HEK293 (cell line): ENCODE results near the gene ZNF229.
"Not testable (repeated sequence)": the region's sequence is repeated elsewhere in the genome, so short reads cannot be mapped to it uniquely, and the experiment has no call there.

Experiments
- CTCF ChIP-seq: fragments of 450-650 bp; formaldehyde crosslinking; IDR thresholded peaks from 2 replicates; pipeline ENCODE4 v1.5.1; 2016; ENCODE audit warnings: missing biosample characterization, missing genetic modification characterization
- GLI4 ChIP-seq: fragments of 450-650 bp; formaldehyde crosslinking; IDR thresholded peaks from 2 replicates; pipeline ENCODE4 v1.5.1; 2016; ENCODE audit warnings: missing biosample characterization, missing genetic modification characterization
- TCF7L2 ChIP-seq: IDR thresholded peaks from 2 replicates; pipeline ENCODE4 v1.6.1; 2011; ENCODE audit warnings: low read depth, mild to moderate bottlenecking, inconsistent platforms, low read length, moderate library complexity, borderline replicate concordance
- YY1 ChIP-seq: fragments of 450-650 bp; formaldehyde crosslinking; IDR thresholded peaks from 2 replicates; pipeline ENCODE4 v1.5.1; 2018; ENCODE audit warnings: missing biosample characterization, missing genetic modification characterization
- ZBTB26 ChIP-seq: fragments of 450-650 bp; formaldehyde crosslinking; optimal IDR thresholded peaks from 2 replicates; pipeline ENCODE3; 2016; ENCODE audit warnings: missing biosample characterization, mild to moderate bottlenecking, missing genetic modification characterization
- ZNF112 ChIP-seq: fragments of 450-650 bp; formaldehyde crosslinking; IDR thresholded peaks from 2 replicates; pipeline ENCODE4 v1.5.0; 2017; ENCODE audit warnings: missing biosample characterization, missing genetic modification characterization
- ZNF24 ChIP-seq: fragments of 450-650 bp; formaldehyde crosslinking; IDR thresholded peaks from 2 replicates; pipeline ENCODE4 v1.5.1; 2016; ENCODE audit warnings: missing biosample characterization, missing genetic modification characterization
- ZNF280C ChIP-seq: fragments of 450-650 bp; formaldehyde crosslinking; IDR thresholded peaks from 2 replicates; pipeline ENCODE4 v1.5.1; 2016; ENCODE audit warnings: missing biosample characterization, missing genetic modification characterization
- ZNF580 ChIP-seq: fragments of 450-650 bp; formaldehyde crosslinking; IDR thresholded peaks from 2 replicates; pipeline ENCODE4 v1.5.1; 2016; ENCODE audit warnings: missing biosample characterization, missing genetic modification characterization
- ZNF639 ChIP-seq: fragments of 450-650 bp; formaldehyde crosslinking; IDR thresholded peaks from 2 replicates; pipeline ENCODE4 v1.5.1; 2016; ENCODE audit warnings: missing biosample characterization, missing genetic modification characterization

GRCh38 chr19:44462600-44463286, 14.5 kb upstream of the ZNF229 start:
- TF ChIP-seq ZBTB26 (tag by site-specific recombination); YY1 (tag by site-specific recombination); CTCF (tag by site-specific recombination); GLI4 (tag by site-specific recombination); ZNF280C (tag by site-specific recombination); ZNF639; ZNF24 (tag by site-specific recombination); ZNF580; TCF7L2; ZNF112 (tag by site-specific recombination): not testable (repeated sequence)
